Measurements from ENCODE around the gene SKI. TPM values are rescaled to one million over a fixed set of nuclear protein-coding genes. Genes with fewer than 3 reads are reported as not detected.
A peak's percentile ranks its signal among the peaks of the same experiment; 100 is the strongest.
"Not testable (repeated sequence)": the region's sequence is repeated elsewhere in the genome, so short reads cannot be mapped to it uniquely, and the experiment has no call there.

Gene SKI
- polyA plus RNA-seq, 10 donors = 47.4 to 74.3 (median 60.5) TPM

DNA sequence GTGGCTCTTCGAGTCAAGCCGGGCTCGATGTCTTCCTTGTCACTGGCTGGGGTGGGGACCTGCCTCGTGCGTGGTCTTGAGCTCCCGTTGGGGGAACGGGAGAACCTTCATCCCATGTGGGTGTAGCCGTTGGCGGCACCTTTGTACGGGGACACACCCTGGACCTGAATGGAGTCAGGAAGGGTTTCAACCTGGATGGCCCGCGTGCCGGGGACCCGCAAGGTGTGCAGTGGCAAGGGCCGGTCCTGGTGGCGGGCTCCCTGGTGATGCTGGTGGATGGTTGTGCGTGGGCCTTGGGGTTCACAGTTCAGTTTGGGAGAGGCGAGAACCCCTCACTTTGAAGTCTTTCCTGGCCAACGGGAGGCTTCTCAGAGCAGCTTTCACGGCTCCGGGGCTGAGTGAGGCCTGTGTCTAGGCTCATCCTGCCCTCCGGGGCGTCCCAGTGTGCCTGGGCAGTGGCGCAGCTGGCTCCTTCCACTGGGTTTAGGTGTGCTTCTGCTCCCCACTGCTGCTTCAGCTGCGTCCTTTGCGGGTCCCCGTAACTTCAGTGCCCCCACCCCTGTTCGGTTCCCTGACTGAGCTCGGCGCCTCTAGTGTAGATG is 11.4 kb downstream of the SKI start:
- DNase-seq = no peak

DNA sequence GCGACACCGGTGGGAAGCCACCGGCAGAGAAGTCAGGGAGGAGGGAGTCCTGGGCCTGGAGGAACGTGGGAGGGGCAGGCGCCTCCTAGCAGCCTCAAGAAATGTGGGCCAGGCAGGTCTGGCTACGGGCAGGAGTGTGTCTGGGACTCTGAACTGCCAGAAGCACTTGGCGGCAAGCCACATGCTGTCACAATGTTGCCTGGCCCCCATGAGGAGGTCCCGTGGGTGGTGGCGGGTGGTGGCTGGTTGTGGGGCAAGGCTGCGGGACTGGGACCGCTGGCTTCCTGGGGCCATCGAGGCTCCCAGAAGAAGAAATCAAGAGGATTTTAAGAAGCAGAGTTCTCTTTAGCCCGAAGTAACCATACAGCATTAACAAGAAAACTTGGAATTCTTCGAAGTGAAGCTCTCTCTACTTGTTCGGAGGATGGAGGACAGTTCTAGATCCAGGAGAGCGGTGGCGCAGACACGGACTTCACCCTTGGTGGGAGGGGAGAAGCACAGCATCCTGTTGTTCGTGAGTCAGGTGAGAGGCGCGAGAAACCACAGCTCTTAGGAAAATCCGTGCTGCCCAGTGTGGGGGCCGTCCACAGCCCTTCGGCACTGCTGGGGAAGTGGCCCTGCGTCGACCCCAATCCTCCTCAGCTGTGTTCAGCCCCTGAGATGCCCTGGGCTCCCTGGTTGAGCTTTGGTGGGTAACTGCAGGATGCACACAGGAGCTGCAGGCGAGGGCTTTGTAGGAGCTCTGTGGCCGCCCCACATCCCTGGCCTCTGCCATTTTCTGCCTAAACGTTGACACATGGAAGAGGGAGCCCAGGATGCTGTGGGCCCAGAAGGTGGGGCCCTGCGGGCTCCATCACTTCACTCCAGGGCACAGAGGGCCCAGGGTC is 12.4 kb downstream of the SKI start:
- no peak for DNase-seq

GRCh38 chr1:2241820-2242219 is 13.7 kb downstream of the SKI start:
- DNase-seq = no peak

DNA sequence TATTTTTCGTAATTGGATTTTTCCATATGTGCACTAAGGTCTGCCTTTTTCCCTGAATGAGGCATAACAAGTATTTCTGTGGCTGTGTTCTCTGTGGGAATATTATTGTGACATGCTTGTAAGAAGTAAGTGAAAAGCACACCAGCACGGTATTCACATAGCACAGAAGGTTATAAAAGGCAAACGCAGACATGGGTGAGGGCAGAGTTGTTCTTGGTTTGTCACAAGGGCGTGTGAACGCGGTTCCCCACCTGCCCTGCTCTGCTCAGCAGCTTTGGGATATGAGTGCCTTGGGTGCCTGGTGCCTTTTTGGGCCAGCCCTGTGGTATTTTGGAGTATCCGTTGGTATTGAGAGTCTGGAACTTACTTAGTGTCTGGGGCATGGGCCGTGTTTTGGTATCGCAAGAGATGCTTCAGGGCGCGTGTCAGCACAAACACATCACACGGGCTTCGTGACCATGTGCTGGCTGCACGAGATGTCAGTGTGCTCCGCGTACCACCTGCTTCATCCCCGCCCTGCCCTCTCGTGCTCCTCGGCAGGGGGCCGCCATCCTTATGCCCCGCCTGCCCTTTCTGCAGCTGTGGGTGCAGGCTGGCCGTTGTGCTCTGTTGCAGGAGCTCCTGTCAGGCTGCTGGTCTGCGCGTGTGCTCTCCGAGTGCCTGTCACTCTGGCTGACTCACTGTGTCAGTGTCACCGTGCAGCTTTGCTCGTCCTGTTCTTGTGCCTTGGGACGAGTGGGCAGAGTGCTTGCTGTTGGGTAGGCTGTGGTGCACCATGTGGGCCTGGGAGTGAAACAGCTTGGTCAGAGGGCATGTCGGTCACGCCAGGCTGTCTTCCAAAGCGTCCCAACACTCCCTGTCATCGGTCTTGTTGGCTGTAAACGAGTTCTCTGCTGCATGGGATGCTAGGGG is 15.0 kb downstream of the SKI start:
- no peak for DNase-seq

DNA sequence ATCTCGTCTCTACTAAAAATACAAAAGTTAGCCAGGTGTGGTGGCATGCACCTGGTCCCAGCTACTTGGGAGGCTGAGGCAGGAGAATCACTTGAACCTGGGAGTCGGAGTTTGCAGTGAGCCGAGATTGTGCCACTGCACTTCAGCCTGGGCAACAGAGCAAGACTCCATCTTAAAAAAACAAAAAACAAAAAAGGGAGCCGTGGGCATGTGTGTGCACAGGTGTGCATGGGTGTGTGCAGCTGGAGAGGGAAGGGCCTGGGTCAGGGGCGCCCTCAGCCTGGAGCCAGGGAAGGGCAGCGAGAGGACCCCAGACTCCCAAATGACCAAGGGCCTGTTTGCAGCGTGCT is 18.9 kb downstream of the SKI start:
- not testable (repeated sequence) for DNase-seq

- DNase-seq = no peak
Measured at GRCh38 chr1:2247760-2248126, 19.6 kb downstream of the SKI start.

- DNase-seq = no peak
Measured at GRCh38 chr1:2248127-2248826, 20.2 kb downstream of the SKI start.

GRCh38 chr1:2248854-2249558 is 20.9 kb downstream of the SKI start:
- no peak for DNase-seq

DNA sequence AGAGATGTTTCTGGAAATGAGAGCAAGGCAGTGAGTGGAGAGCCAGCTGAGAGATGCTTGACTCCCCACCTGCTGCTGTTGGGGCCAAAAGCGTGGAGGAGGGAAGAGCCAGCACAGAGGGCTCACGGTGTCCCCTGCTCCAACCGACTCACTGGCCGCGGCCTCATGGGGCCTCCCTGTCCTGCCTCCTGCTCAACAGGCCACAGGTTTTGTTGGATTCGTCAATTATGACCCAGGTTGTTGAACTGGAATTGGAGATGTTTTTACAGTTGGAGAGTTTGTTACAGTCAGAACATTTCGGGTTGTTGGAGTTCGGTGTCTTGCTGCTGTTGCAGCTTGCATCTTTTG is 21.4 kb downstream of the SKI start:
- DNase-seq = no peak

DNA sequence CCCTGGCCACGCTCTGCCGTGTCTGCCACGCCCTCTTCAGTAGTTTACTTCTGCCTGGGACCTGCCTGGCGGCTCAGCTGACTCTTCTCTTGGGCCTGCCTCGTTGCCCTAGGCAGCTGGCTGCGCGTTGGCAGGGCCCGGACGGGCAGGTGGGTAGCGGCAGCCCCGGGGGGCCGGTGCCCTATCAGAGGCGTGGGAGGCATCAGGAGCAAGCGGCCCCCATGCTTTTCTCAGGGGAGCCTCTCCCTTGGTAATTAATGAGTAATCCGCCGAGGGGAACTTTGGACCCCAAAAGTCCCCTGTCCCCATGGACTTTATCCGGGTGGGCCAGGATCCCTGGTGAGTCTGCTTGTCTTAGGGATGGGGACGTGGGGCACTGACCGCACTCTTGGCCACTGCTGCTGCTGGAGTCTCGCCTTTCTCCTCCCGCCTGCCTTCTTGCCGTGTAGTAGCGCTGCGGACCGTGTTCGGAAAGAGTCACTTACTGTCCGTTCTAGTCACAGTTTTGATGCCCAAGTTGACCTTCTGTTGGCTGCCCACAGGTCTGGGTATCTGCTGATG is 22.7 kb downstream of the SKI start:
- DNase-seq = peak in 1 of 3 donors; percentile 35

GRCh38 chr1:2251363-2251762 is 23.2 kb downstream of the SKI start:
- no peak for DNase-seq

GRCh38 chr1:2251786-2252185 is 23.7 kb downstream of the SKI start:
- DNase-seq = peak in 1 of 3 donors; percentile 61

DNA sequence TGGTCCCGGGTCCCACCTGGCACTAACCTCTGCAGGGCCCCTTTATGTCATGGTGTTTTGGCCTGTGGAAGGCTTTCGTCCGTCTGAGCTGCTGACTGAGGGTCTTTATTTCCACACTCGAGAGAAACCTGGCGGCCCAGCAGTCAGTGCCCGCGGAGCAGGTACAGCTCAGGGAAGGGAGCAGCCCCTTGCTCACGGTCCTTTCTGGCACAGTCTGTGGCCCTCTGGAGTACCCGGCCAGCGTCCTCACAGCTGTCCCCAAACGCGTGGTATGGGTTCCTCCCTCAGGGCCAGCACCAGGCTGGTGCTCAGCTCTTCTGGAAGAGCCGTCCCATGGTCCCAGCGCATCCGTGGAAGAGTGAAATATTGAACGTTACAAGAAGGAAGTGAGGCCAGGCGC is 24.3 kb downstream of the SKI start:
- DNase-seq = no peak

DNA sequence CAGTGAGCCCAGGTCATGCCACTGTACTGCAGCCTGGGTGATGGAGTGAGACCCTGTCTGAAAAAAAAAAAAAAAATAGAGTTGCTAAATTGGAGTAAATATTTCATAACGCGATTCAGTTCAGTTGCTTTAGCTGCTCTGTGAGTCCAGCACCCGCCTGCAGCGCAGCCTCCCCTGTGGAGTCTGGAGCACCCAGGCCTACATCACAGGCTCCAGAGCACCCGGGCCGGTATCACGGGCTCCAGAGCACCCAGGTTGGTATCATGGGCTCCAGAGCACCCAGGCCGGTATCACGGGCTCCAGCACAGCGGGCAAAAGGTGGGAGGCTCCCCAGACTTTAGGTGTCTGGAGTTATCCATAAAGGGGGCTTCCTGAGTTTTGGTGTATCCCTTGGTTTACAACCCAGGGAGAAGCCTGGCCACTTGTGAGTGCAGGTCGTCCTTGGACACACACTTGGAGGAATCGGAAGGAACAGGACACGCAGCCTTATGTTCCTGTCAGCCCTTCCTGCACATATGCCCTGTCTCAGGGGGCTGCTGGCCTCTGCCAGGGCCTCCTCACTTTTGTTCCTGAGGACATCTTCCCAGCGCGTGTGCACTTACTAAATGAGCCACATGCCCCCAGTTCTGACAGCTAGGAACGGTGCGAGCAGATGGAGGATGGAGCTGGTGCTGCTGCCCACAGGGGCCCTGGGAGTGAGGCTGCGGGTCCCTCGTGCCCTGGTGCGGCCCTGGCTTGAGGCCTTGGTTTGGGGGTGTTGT is 25.1 kb downstream of the SKI start:
- no peak for DNase-seq

DNA sequence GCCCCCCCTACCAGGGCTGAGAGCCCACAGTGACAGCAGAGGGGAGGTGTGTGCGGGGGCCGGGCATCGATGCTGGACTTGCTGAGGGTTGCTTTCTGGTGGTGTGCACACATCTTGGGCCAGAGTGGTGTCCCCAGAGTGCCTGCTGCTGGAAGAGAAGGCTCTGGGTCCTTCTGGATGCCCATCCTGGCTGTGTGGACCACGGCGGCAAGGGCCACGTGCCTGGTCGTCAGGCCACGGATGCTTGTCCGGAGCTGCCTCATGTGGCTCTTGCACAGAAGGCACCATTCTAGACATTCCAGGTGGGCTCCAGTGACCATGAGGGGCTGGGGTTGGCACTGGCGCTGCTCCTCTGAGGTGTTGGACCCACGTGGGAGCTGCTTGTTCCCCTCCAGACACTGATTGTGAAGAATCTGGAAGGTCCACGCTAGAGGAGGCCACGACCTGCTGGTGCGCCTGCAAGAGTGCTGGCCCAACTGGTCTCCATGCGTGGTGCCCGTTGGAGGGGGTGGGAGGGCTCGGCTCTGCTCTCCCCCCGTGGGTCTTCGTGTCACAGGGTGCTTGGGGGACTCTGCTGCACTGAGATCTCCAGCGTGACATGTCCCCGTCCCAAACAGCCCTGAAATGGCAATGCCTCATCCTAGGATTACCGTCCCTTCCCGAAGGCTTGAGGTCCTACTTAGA is 25.8 kb downstream of the SKI start:
- DNase-seq = no peak

DNA sequence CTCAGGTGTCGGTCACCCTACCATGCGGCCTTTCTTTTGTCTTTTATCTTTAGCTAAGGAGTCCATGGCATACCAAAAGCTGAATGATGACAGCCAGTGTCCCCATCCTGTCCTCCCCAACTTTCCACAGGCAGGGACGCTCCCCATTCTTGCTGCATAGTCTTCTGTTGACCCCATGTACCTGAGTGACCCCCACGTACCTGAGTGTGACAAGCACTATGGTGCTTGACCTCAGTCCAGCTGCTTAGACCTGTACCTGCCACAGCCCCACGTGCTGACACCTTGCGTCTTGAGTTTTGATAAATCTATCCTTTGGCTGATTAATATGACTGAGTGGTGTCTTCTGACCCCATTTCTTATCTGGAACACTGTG is 26.9 kb downstream of the SKI start:
- no peak for DNase-seq

DNA sequence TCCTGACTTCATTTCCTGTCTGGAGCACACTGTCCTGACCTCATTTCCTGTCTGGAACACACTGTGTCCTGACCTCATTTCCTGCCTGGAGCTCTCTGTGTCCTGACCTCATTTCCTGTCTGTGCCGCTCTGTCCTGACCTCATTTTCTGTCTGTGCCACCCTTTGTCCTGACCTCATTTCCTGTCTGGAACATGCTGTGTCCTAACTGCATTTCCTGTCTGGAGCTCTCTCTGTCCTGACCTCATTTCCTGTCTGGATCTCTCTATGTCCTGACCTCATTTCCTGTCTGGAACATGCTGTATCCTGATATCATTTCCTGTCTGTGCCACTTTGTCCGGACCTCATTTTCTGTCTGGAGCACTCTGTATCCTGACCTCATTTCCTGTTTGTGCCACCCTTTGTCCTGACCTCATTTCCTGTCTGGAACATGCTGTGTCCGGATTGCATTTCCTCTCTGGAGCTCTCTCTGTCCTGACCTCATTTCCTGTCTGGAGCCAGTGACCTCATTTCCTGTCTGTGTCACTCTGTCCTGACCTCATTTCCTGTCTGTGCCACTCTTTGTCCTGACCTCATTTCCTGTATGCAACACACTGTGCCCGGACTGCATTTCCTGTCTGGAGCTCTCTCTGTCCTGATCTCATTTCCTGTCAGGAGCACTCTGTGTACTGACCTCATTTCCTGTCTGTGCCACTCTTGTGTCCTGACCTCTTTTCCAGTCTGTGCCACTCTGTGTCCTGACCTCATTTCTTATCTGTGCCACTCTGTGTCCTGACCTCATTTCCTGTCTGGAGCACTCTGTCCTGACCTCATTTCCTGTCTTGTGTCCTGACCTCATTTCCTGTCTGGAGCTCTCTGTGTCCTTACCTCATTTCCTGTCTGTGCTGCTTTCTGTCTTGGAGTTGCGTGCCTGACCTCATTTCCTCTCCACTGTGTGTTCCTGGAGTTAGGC is 27.6 kb downstream of the SKI start:
- DNase-seq = peak in 1 of 3 donors; percentile 77

GRCh38 chr1:2256435-2257244 is 28.5 kb downstream of the SKI start:
- DNase-seq = no peak
